ENCODE results near the gene SLC31A1. TPM values are rescaled to one million over a fixed set of nuclear protein-coding genes. Genes with fewer than 3 reads are reported as not detected.
"Not testable (repeated sequence)": the region's sequence is repeated elsewhere in the genome, so short reads cannot be mapped to it uniquely, and the experiment has no call there.

Gene SLC31A1
- total and polyA plus RNA-seq, 2 experiments from 2014 or later = 15.0 to 32.1 TPM

DNA sequence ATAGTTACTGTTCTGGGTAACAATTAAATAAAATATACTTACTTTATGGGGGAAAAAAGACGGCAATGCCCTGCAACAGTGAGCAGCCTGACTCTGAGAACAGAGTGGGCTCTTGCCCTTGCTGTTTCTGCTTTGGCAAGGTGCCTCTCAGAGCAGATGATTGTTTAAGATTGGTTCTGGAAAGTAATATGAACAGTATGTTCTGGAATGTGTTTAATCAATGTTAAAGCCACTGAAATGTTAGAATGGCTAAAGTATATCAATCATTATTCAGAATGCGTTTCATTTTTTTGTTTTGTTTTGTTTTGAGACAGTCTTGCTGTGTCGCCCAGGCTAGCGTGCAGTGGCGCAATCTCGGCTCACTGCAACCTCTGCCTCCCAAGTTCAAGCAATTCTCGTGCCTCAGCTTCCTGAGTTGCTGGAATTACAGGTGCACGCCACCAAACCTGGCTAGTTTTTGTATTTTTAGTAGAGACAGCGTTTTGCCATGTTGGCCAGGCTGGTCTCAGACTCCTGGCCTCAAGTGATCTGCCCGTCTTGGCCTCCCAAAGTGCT is 14.4 kb downstream of the SLC31A1 start:
- not testable (repeated sequence) for ATAC-seq

DNA sequence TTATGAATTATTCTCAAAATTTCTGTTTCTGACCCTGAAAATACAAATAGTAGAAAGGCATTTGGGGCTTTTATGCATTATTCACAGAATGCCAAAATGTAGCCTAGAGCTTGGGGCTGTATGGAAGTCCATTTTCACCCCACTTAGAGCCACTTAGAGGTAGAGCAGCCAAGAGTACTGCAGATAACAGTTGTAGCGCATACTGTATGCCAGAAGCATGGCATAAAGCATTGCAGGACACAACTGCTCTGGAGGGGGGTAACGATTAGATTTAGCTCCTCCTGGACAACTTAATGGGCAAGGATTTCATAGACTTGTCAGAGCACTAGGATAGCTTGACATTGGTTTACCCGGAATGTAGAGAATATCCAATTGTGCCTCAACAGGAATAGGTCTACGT is 15.7 kb downstream of the SLC31A1 start:
- no peaks in the 10 kb centered on the region for H3K79me2 ChIP-seq (replicated peaks; ENCODE audit: insufficient read depth)
- H3K4me3 Mint-ChIP-seq = no peak overlapping the region
- TF ChIP-seq ZNF114 (CRISPR knock-in tag; IDR thresholded peaks at IDR 0.05) = no peak
- no peak for TF ChIP-seq ZNF331 (CRISPR knock-in tag; IDR thresholded peaks at IDR 0.05; ENCODE audit: low read depth)
- no peak for TF ChIP-seq CREB1 (CRISPR knock-in tag; IDR thresholded peaks at IDR 0.05; ENCODE audit: low read depth)
- no peak for TF ChIP-seq STAT1 (IDR thresholded peaks at IDR 0.05; ENCODE audit: unreplicated experiment)
- TF ChIP-seq EZH2phosphoT487 (IDR thresholded peaks at IDR 0.05; ENCODE audit: unreplicated experiment) = no peak
- TF ChIP-seq JUNB (IDR thresholded peaks at IDR 0.05; ENCODE audit: unreplicated experiment) = no peak
- no peak for TF ChIP-seq EZH2 (IDR thresholded peaks at IDR 0.05; ENCODE audit: low read depth, unreplicated experiment)
- TF ChIP-seq, protein P1, sequence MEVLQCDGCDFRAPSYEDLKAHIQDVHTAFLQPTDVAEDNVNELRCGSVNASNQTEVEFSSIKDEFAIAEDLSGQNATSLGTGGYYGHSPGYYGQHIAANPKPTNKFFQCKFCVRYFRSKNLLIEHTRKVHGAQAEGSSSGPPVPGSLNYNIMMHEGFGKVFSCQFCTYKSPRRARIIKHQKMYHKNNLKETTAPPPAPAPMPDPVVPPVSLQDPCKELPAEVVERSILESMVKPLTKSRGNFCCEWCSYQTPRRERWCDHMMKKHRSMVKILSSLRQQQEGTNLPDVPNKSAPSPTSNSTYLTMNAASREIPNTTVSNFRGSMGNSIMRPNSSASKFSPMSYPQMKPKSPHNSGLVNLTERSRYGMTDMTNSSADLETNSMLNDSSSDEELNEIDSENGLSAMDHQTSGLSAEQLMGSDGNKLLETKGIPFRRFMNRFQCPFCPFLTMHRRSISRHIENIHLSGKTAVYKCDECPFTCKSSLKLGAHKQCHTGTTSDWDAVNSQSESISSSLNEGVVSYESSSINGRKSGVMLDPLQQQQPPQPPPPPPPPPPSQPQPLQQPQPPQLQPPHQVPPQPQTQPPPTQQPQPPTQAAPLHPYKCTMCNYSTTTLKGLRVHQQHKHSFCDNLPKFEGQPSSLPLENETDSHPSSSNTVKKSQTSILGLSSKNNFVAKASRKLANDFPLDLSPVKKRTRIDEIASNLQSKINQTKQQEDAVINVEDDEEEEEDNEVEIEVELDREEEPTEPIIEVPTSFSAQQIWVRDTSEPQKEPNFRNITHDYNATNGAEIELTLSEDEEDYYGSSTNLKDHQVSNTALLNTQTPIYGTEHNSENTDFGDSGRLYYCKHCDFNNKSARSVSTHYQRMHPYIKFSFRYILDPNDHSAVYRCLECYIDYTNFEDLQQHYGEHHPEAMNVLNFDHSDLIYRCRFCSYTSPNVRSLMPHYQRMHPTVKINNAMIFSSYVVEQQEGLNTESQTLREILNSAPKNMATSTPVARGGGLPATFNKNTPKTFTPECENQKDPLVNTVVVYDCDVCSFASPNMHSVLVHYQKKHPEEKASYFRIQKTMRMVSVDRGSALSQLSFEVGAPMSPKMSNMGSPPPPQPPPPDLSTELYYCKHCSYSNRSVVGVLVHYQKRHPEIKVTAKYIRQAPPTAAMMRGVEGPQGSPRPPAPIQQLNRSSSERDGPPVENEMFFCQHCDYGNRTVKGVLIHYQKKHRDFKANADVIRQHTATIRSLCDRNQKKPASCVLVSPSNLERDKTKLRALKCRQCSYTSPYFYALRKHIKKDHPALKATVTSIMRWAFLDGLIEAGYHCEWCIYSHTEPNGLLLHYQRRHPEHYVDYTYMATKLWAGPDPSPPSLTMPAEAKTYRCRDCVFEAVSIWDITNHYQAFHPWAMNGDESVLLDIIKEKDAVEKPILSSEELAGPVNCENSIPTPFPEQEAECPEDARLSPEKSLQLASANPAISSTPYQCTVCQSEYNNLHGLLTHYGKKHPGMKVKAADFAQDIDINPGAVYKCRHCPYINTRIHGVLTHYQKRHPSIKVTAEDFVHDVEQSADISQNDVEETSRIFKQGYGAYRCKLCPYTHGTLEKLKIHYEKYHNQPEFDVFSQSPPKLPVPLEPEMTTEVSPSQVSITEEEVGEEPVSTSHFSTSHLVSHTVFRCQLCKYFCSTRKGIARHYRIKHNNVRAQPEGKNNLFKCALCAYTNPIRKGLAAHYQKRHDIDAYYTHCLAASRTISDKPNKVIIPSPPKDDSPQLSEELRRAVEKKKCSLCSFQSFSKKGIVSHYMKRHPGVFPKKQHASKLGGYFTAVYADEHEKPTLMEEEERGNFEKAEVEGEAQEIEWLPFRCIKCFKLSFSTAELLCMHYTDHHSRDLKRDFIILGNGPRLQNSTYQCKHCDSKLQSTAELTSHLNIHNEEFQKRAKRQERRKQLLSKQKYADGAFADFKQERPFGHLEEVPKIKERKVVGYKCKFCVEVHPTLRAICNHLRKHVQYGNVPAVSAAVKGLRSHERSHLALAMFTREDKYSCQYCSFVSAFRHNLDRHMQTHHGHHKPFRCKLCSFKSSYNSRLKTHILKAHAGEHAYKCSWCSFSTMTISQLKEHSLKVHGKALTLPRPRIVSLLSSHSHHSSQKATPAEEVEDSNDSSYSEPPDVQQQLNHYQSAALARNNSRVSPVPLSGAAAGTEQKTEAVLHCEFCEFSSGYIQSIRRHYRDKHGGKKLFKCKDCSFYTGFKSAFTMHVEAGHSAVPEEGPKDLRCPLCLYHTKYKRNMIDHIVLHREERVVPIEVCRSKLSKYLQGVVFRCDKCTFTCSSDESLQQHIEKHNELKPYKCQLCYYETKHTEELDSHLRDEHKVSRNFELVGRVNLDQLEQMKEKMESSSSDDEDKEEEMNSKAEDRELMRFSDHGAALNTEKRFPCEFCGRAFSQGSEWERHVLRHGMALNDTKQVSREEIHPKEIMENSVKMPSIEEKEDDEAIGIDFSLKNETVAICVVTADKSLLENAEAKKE (CRISPR knock-in tag; IDR thresholded peaks at IDR 0.05) = no peak
- TF ChIP-seq, protein P2, sequence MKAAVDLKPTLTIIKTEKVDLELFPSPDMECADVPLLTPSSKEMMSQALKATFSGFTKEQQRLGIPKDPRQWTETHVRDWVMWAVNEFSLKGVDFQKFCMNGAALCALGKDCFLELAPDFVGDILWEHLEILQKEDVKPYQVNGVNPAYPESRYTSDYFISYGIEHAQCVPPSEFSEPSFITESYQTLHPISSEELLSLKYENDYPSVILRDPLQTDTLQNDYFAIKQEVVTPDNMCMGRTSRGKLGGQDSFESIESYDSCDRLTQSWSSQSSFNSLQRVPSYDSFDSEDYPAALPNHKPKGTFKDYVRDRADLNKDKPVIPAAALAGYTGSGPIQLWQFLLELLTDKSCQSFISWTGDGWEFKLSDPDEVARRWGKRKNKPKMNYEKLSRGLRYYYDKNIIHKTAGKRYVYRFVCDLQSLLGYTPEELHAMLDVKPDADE (IDR thresholded peaks at IDR 0.05) = no peak
- TF ChIP-seq, protein P3, sequence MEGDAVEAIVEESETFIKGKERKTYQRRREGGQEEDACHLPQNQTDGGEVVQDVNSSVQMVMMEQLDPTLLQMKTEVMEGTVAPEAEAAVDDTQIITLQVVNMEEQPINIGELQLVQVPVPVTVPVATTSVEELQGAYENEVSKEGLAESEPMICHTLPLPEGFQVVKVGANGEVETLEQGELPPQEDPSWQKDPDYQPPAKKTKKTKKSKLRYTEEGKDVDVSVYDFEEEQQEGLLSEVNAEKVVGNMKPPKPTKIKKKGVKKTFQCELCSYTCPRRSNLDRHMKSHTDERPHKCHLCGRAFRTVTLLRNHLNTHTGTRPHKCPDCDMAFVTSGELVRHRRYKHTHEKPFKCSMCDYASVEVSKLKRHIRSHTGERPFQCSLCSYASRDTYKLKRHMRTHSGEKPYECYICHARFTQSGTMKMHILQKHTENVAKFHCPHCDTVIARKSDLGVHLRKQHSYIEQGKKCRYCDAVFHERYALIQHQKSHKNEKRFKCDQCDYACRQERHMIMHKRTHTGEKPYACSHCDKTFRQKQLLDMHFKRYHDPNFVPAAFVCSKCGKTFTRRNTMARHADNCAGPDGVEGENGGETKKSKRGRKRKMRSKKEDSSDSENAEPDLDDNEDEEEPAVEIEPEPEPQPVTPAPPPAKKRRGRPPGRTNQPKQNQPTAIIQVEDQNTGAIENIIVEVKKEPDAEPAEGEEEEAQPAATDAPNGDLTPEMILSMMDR (conservative IDR thresholded peaks at IDR 0.05; ENCODE audit: low read depth in 2 of 2) = no peak

More for the DNA sequence above, 14.4 kb downstream of the SLC31A1 start:
- H3K27me3 Mint-ChIP-seq (ENCODE audit: insufficient read depth, low read depth, poor library complexity); H3K4me2 ChIP-seq; H3F3A ChIP-seq (replicated peaks; ENCODE audit: low read depth); H3K36me3 Mint-ChIP-seq (ENCODE audit: low read depth); H3K36me3 ChIP-seq (ENCODE audit: insufficient read depth); H4K20me1 ChIP-seq (replicated peaks; ENCODE audit: insufficient read depth); H3K27me3 ChIP-seq (ENCODE audit: insufficient read depth); H3K4me3 Mint-ChIP-seq; H3K4me1 Mint-ChIP-seq; H3K27ac Mint-ChIP-seq; H3K27ac ChIP-seq (ENCODE audit: low read depth); H2AFZ ChIP-seq; H3K4me1 ChIP-seq (ENCODE audit: insufficient read depth); DNase-seq (ENCODE audit: low spot score); H3K9me2 ChIP-seq (ENCODE audit: insufficient read depth); H3K79me2 ChIP-seq (replicated peaks; ENCODE audit: insufficient read depth); H3K4me3 ChIP-seq; H3K9me3 Mint-ChIP-seq: not testable (repeated sequence)

More for the DNA sequence above, 15.7 kb downstream of the SLC31A1 start:
- Histone ChIP-seq H3K27ac (ENCODE audit: low read depth) (no peak overlapping the region), H3K9me2 (ENCODE audit: insufficient read depth) (no peaks in the 10 kb centered on the region), H3K4me2 (no peak overlapping the region), H3K4me1 (ENCODE audit: insufficient read depth) (no peaks in the 10 kb centered on the region), H3F3A (replicated peaks; ENCODE audit: low read depth) (no peaks in the 10 kb centered on the region), H3K36me3 (ENCODE audit: insufficient read depth) (no peaks in the 10 kb centered on the region), H2AFZ (no peak overlapping the region), H3K4me3 (no peak overlapping the region), H4K20me1 (replicated peaks; ENCODE audit: insufficient read depth) (peaks cover 4% of the 10 kb centered on the region), H3K27me3 (ENCODE audit: insufficient read depth) (no peaks in the 10 kb centered on the region)
- Mint-ChIP-seq H3K4me1 (no peaks in the 10 kb centered on the region), H3K27me3 (ENCODE audit: insufficient read depth, low read depth, poor library complexity) (peaks cover 2% of the 10 kb centered on the region), H3K9me3 (no peaks in the 10 kb centered on the region), H3K27ac (no peak overlapping the region), H3K36me3 (ENCODE audit: low read depth) (no peaks in the 10 kb centered on the region)
- no peak for ATAC-seq
- DNase-seq (ENCODE audit: low spot score) = no peak

Data from GM23338 (cell line).